C4-2B (cell line): ENCODE results near the gene FXYD5.

Experiments used
- ZFX ChIP-seq: fragments of 450-650 bp; IDR thresholded peaks from 2 replicates; pipeline ENCODE4 v1.6.1; 2017
- TF ChIP-seq, protein P1 (sequence below): fragments of 450-650 bp; conservative IDR thresholded peaks from 2 replicates; pipeline ENCODE4 v1.5.1; 2017; ENCODE audit warnings: mild to moderate bottlenecking

DNA sequence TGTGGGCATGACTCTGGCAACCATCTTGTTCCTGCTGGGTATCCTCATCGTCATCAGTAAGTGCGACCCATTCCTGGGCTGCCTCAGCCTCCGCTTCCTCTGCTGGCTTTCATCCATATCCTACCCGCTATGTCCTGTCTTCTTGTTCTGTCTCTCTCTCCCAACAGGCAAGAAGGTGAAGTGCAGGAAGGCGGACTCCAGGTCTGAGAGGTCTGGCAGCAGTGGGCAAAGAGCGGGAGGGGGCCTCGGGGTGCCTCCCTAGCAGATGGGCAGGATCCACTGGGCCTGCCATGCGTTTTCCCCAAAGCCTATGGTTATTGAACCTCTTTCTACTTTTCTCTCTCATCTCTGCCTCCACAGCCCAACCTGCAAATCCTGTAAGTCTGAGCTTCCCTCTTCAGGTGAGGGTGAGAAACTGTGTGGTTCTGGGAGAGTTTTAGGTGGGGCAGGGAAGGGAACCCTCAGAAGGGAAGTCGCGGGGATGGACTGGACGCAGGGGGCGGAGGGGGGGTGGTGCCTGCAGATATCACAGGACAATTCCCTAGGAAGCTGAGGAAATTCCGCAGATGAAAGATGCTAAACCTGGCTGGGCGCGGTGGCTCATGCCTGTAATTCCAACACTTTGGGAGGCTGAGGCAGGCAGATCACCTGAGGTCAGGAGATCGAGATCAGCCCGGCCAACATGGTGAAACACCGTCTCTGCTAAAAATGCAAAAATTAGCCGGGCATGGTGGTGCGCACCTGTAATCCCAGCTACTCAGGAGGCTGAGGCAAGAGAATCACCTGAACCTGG lies 3.1 kb upstream of the FXYD5 start:
- TF ChIP-seq, protein P1, sequence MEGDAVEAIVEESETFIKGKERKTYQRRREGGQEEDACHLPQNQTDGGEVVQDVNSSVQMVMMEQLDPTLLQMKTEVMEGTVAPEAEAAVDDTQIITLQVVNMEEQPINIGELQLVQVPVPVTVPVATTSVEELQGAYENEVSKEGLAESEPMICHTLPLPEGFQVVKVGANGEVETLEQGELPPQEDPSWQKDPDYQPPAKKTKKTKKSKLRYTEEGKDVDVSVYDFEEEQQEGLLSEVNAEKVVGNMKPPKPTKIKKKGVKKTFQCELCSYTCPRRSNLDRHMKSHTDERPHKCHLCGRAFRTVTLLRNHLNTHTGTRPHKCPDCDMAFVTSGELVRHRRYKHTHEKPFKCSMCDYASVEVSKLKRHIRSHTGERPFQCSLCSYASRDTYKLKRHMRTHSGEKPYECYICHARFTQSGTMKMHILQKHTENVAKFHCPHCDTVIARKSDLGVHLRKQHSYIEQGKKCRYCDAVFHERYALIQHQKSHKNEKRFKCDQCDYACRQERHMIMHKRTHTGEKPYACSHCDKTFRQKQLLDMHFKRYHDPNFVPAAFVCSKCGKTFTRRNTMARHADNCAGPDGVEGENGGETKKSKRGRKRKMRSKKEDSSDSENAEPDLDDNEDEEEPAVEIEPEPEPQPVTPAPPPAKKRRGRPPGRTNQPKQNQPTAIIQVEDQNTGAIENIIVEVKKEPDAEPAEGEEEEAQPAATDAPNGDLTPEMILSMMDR: no peak
- TF ChIP-seq ZFX: no peak
